Transverse colon (tissue), 4 donors: ENCODE data around the gene NTRK3. TPM values are rescaled to one million over a fixed set of nuclear protein-coding genes. Genes with fewer than 3 reads are reported as not detected.

Experiments used
- DNase-seq: peaks from one replicate; pipeline ENCODE4 v3.0.0-alpha.2; 2019
- H3K27ac ChIP-seq, 4 donors: fragments of 200-600 bp; sonication (generic); 2 replicates each; pipeline ENCODE4 v1.5.1; 2016 to 2018; ENCODE audit warnings: inconsistent platforms in 4 of 4
- H3K27me3 ChIP-seq: fragments of 200-600 bp; sonication (generic); 2 replicates; pipeline ENCODE4 v1.5.1; 2017; ENCODE audit warnings: inconsistent platforms
- H3K36me3 ChIP-seq, 4 donors: fragments of 200-600 bp; sonication (generic); 2 replicates each; pipeline ENCODE4 v1.5.1; 2017 to 2019; ENCODE audit warnings: inconsistent platforms in 4 of 4
- H3K4me1 ChIP-seq, 4 donors: fragments of 200-600 bp; sonication (generic); 2 replicates each; pipeline ENCODE4 v1.5.1; 2017 to 2020; ENCODE audit warnings: inconsistent platforms in 4 of 4
- H3K4me3 ChIP-seq, 4 donors: fragments of 200-600 bp; sonication (generic); 1 replicate in 1 of 4; 2 replicates in 3 of 4; pipeline versions ENCODE4 v1.5.1 to v1.6.1; 2017 to 2019; ENCODE audit warnings: inconsistent platforms in 4 of 4
- H3K9me3 ChIP-seq, 2 donors: fragments of 200-600 bp; sonication (generic); 2 replicates each; pipeline ENCODE4 v1.5.1; 2017 to 2019; ENCODE audit warnings: inconsistent platforms in 2 of 2
- CTCF ChIP-seq, 5 experiments: fragments of 200-600 bp in 3 of 5; fragments of 450-650 bp in 2 of 5; sonication (generic) in 3 of 5; IDR thresholded peaks; 1 replicate in 2 of 5; 2 replicates in 3 of 5; pipeline ENCODE4 v1.5.1; 2016 to 2017; ENCODE audit warnings: antibody characterized with exemption in 5 of 5, inconsistent platforms in 3 of 5, mild to moderate bottlenecking in 2 of 5, moderate library complexity in 1 of 5
- EP300 ChIP-seq: sonication (generic); formaldehyde crosslinking; IDR thresholded peaks from one replicate; pipeline ENCODE4 v1.6.1; 2017; ENCODE audit warnings: antibody characterized with exemption, low read depth
- POLR2A ChIP-seq: fragments of 450-650 bp; IDR thresholded peaks from one replicate; pipeline ENCODE4 v1.6.1; 2016; ENCODE audit warnings: antibody characterized with exemption, mild to moderate bottlenecking, moderate library complexity
- POLR2AphosphoS5 ChIP-seq, 3 donors: sonication (generic); formaldehyde crosslinking; IDR thresholded peaks; one replicate each; pipeline ENCODE4 v1.6.1; 2016; ENCODE audit warnings: antibody characterized with exemption in 3 of 3
- WGBS, 2 donors: methylation state at CpG; one replicate each; pipeline ENCODE4 v1.1.5; 2018; ENCODE audit warnings: low coverage in 1 of 2; 5-methylcytosine and 5-hydroxymethylcytosine counted together
- in situ Hi-C, 4 donors: fragments of 200-750 bp; cut with MboI; loops; one replicate each; pipeline versions ENCODE4 v1.15.0 to v1.15.1; 2017; ENCODE audit warnings: low sequenced_read_pairs in 3 of 4, low pct_ligation_motif_present in 1 of 4, low pct_unique_long_range_greater_than_20kb in 1 of 4
- intact Hi-C: fragments of 100-400 bp; cut with DNase I; formaldehyde crosslinking; loops from one replicate; pipeline ENCODE4 v1.15.1; 2023; ENCODE audit warnings: low total_unique reads
- total RNA-seq, 4 donors: library from RNA; depleted of rRNA; stranded (reverse); fragments of >200 nt; gene quantifications; one replicate each; pipeline ENCODE4 v1.1.0, GENCODE V29; 2016

Gene NTRK3
- total RNA-seq, 4 donors from 2014 or later: 1.1 to 2.8 (median 2.4) TPM

DNA sequence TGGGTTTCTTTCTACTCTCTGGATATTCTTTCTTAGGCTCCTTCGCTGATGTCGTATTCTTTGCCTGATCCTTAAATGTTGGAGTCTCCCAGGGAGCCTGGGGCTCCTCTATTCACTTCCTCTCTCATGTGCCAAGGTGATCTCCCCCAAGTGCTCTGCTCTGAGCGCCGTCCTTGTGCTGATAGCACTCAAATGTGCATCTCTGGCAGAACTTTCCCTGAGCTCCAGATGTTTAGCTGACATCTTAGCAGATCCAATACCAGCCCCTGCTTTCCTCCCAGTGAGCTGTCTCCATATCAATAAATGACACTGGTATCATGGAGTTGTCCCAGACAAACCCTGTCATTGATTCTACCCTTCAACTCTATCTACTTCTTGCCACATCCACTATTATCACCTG lies 62.4 kb downstream of the NTRK3 start:
- intact Hi-C loops: no loop called here
- Histone ChIP-seq H3K36me3 (no peaks in the 10 kb centered on the region), H3K27me3 (no peaks in the 10 kb centered on the region), H3K9me3 (no peaks in the 10 kb centered on the region), H3K4me1 (no peaks in the 10 kb centered on the region), H3K4me3 (no peak overlapping the region), H3K27ac (no peak overlapping the region)
- TF ChIP-seq EP300 (no peak), POLR2A (no peak), POLR2AphosphoS5 (IDR thresholded peaks at IDR 0.05) (no peak), CTCF (IDR thresholded peaks at IDR 0.05) (no peak)
- WGBS, 2 donors: 79 to 88% methylated on average over 2 to 4 of the region's 4 CpGs
- no peak for DNase-seq
- in situ Hi-C loops: no loop called here

GRCh38 chr15:88193415-88193814 lies 63.1 kb downstream of the NTRK3 start:
- no peak for DNase-seq
- intact Hi-C loops (no loop called here), in situ Hi-C loops (no loop called here)
- no peaks in the 10 kb centered on the region for H3K4me1 ChIP-seq
- no peaks in the 10 kb centered on the region for H3K36me3 ChIP-seq
- TF ChIP-seq CTCF (IDR thresholded peaks at IDR 0.05) (no peak), POLR2AphosphoS5 (IDR thresholded peaks at IDR 0.05) (no peak), EP300 (no peak), POLR2A (no peak)
- no peaks in the 10 kb centered on the region for H3K9me3 ChIP-seq
- no peak overlapping the region for H3K4me3 ChIP-seq
- no peaks in the 10 kb centered on the region for H3K27me3 ChIP-seq
- WGBS, 2 donors: 54% methylated on average over 4 of the region's 4 CpGs; no CpG with 5 or more reads in 1 of the 2 donors
- no peak overlapping the region for H3K27ac ChIP-seq

DNA sequence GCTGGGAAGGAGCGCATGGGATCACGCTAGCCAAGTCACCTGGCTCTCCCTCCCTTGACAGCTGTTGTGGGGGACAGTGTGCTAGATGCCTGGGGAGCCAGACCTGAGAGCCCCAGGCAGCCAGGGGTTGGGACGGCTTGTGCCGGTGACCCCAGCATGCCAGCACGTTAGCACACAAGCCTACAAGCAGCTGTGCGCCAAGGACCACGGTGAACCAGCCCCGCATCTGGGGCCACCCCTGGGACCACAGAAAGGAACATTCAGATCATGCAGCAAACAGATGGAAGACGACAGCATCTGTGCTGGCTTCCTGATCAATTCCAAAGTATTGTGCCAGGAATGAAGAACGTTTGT lies 64.8 kb downstream of the NTRK3 start:
- TF ChIP-seq POLR2A (no peak), EP300 (no peak), POLR2AphosphoS5 (IDR thresholded peaks at IDR 0.05) (no peak), CTCF (IDR thresholded peaks at IDR 0.05) (no peak)
- Histone ChIP-seq H3K27ac (no peak overlapping the region), H3K27me3 (no peaks in the 10 kb centered on the region), H3K4me3 (no peak overlapping the region), H3K36me3 (no peaks in the 10 kb centered on the region), H3K9me3 (no peaks in the 10 kb centered on the region), H3K4me1 (no peaks in the 10 kb centered on the region)
- in situ Hi-C loops: no loop called here
- intact Hi-C loops: no loop called here
- no peak for DNase-seq
- WGBS, 2 donors: 82 to 100% methylated on average over 2 to 10 of the region's 10 CpGs

GRCh38 chr15:88190232-88190631 lies 66.3 kb downstream of the NTRK3 start:
- no peaks in the 10 kb centered on the region for H3K9me3 ChIP-seq
- in situ Hi-C loops: no loop called here
- 74 to 82% methylated on average over 3 of the region's 3 CpGs for WGBS, 2 donors

More at GRCh38 chr15:88190232-88190631, 66.3 kb downstream of the NTRK3 start:
- H3K27ac ChIP-seq: no peak overlapping the region
- H3K4me1 ChIP-seq: no peaks in the 10 kb centered on the region
- intact Hi-C loops: no loop called here
- TF ChIP-seq CTCF (IDR thresholded peaks at IDR 0.05): no peak
- TF ChIP-seq POLR2A: no peak
- no peak for TF ChIP-seq POLR2AphosphoS5 (IDR thresholded peaks at IDR 0.05)
- no peak for TF ChIP-seq EP300
- H3K36me3 ChIP-seq: no peaks in the 10 kb centered on the region
- H3K4me3 ChIP-seq: no peak overlapping the region
- H3K27me3 ChIP-seq: no peaks in the 10 kb centered on the region
- no peak for DNase-seq
